Caco-2 (cell line): Measurements from ENCODE around the gene SRGAP2B. TPM values are rescaled to one million over a fixed set of nuclear protein-coding genes. Genes with fewer than 3 reads are reported as not detected.
"Not testable (repeated sequence)": the region's sequence is repeated elsewhere in the genome, so short reads cannot be mapped to it uniquely, and the experiment has no call there.

Experiments
- BruUV-seq: library from RNA; stranded (reverse); fragments of 400-500 nt; replicated peaks from 2 replicates; lab custom pipeline; 2021; lab: Mats Ljungman, UMichigan
- CTCF ChIA-PET: fragments of 300-600 bp; sonication (Branson Sonifier 250); formaldehyde crosslinking; loops from one replicate; lab custom pipeline; 2022; ENCODE audit warnings: antibody characterized with exemption; lab: Charles Lee
- POLR2A ChIA-PET: fragments of 300-600 bp; sonication (Branson Sonifier 250); formaldehyde crosslinking; loops from one replicate; lab custom pipeline; 2022; ENCODE audit warnings: antibody characterized with exemption; lab: Charles Lee
- DNase-seq, 2 experiments: peaks; one replicate each; pipeline versions ENCODE4 v3.0.0 to v3.0.0-alpha.2; 2020 to 2022
- H3K27me3 ChIP-seq: replicated peaks from 2 replicates; pipeline ENCODE4 v1.6.0; 2011; ENCODE audit warnings: low read length; ENCODE audit not compliant: control insufficient read depth, insufficient read depth
- H3K36me3 ChIP-seq: 2 replicates; pipeline ENCODE4 v1.5.1; 2011; ENCODE audit warnings: low read length; ENCODE audit not compliant: control insufficient read depth, insufficient read depth
- H3K4me1 ChIP-seq: fragments of 250-450 bp; sonication (Bioruptor Pico); 2 replicates; pipeline ENCODE4 v1.5.1; 2020; ENCODE audit warnings: mild to moderate bottlenecking
- H3K4me3 ChIP-seq: 2 replicates; pipeline ENCODE4 v1.5.1; 2011; ENCODE audit warnings: low read depth, mild to moderate bottlenecking, control low read depth, low read length
- H3K9me3 ChIP-seq: fragments of 250-450 bp; sonication (Bioruptor Pico); 2 replicates; pipeline ENCODE4 v1.5.1; 2020; ENCODE audit warnings: mild to moderate bottlenecking, moderate library complexity
- H3K27ac Mint-ChIP-seq: one replicate; pipeline ENCODE4 v1.8.0; 2022; ENCODE audit warnings: mixed read lengths; ENCODE audit not compliant: unreplicated experiment
- H3K27me3 Mint-ChIP-seq: one replicate; pipeline ENCODE4 v1.8.0; 2022; ENCODE audit warnings: mixed read lengths; ENCODE audit not compliant: insufficient read depth, unreplicated experiment
- H3K36me3 Mint-ChIP-seq: one replicate; pipeline ENCODE4 v1.8.0; 2022; ENCODE audit warnings: mild to moderate bottlenecking, mixed read lengths; ENCODE audit not compliant: insufficient read depth, unreplicated experiment
- H3K4me1 Mint-ChIP-seq: one replicate; pipeline ENCODE4 v1.8.0; 2022; ENCODE audit warnings: low read depth, mixed read lengths; ENCODE audit not compliant: unreplicated experiment
- H3K4me3 Mint-ChIP-seq: one replicate; pipeline ENCODE4 v1.8.0; 2022; ENCODE audit warnings: mild to moderate bottlenecking, moderate library complexity, mixed read lengths; ENCODE audit not compliant: unreplicated experiment
- H3K9me3 Mint-ChIP-seq: one replicate; pipeline ENCODE4 v1.8.0; 2022; ENCODE audit warnings: mixed read lengths; ENCODE audit not compliant: unreplicated experiment
- intact Hi-C: fragments of 100-400 bp; cut with micrococcal nuclease; formaldehyde crosslinking; loops from one replicate; pipeline ENCODE4 v1.10.0; 2022; ENCODE audit not compliant: unreplicated experiment
- total RNA-seq: library from RNA; stranded (reverse); gene quantifications from 2 replicates; pipeline ENCODE4 v1.2.3, GENCODE V29; 2022

The SRGAP2B gene
- total RNA-seq, 1 experiment from 2014 or later = 6.5 TPM

- H3K4me1 Mint-ChIP-seq, H3K4me1 ChIP-seq, BruUV-seq, H3K4me3 ChIP-seq, H3K9me3 ChIP-seq, H3K27me3 Mint-ChIP-seq, intact Hi-C loops, DNase-seq, H3K27ac Mint-ChIP-seq, H3K4me3 Mint-ChIP-seq, POLR2A ChIA-PET, H3K27me3 ChIP-seq, H3K9me3 Mint-ChIP-seq, H3K36me3 ChIP-seq, CTCF ChIA-PET, H3K36me3 Mint-ChIP-seq: not testable (repeated sequence)
Measured at GRCh38 chr1:144946525-144947480, 148.3 kb downstream of the SRGAP2B start.

- intact Hi-C loops, H3K9me3 Mint-ChIP-seq, H3K4me1 Mint-ChIP-seq, H3K27ac Mint-ChIP-seq, H3K27me3 Mint-ChIP-seq, H3K4me1 ChIP-seq, H3K36me3 ChIP-seq, H3K27me3 ChIP-seq, POLR2A ChIA-PET, BruUV-seq, H3K4me3 Mint-ChIP-seq, H3K36me3 Mint-ChIP-seq, H3K4me3 ChIP-seq, H3K9me3 ChIP-seq, DNase-seq, CTCF ChIA-PET: not testable (repeated sequence)
Measured at GRCh38 chr1:144941710-144942109, 153.4 kb downstream of the SRGAP2B start.

GRCh38 chr1:144940054-144940453 is 155.1 kb downstream of the SRGAP2B start:
- POLR2A ChIA-PET, BruUV-seq, H3K4me1 Mint-ChIP-seq, H3K27me3 ChIP-seq, intact Hi-C loops, H3K9me3 Mint-ChIP-seq, H3K4me3 ChIP-seq, DNase-seq, CTCF ChIA-PET, H3K36me3 Mint-ChIP-seq, H3K36me3 ChIP-seq, H3K4me1 ChIP-seq, H3K27ac Mint-ChIP-seq, H3K27me3 Mint-ChIP-seq, H3K9me3 ChIP-seq, H3K4me3 Mint-ChIP-seq: not testable (repeated sequence)

GRCh38 chr1:144938627-144939026 is 156.5 kb downstream of the SRGAP2B start:
- H3K27ac Mint-ChIP-seq, intact Hi-C loops, POLR2A ChIA-PET, H3K27me3 Mint-ChIP-seq, H3K27me3 ChIP-seq, DNase-seq, BruUV-seq, H3K9me3 ChIP-seq, H3K4me1 Mint-ChIP-seq, H3K4me3 Mint-ChIP-seq, H3K36me3 Mint-ChIP-seq, H3K9me3 Mint-ChIP-seq, H3K36me3 ChIP-seq, H3K4me3 ChIP-seq, CTCF ChIA-PET, H3K4me1 ChIP-seq: not testable (repeated sequence)

GRCh38 chr1:144936186-144936732 is 158.9 kb downstream of the SRGAP2B start:
- H3K4me3 Mint-ChIP-seq, BruUV-seq, CTCF ChIA-PET, H3K36me3 ChIP-seq, H3K36me3 Mint-ChIP-seq, H3K27ac Mint-ChIP-seq, H3K9me3 ChIP-seq, H3K4me3 ChIP-seq, H3K9me3 Mint-ChIP-seq, H3K27me3 Mint-ChIP-seq, H3K4me1 Mint-ChIP-seq, H3K4me1 ChIP-seq, intact Hi-C loops, DNase-seq, H3K27me3 ChIP-seq, POLR2A ChIA-PET: not testable (repeated sequence)

GRCh38 chr1:144935310-144935709 is 159.8 kb downstream of the SRGAP2B start:
- H3K36me3 ChIP-seq, H3K27ac Mint-ChIP-seq, H3K4me3 ChIP-seq, H3K27me3 ChIP-seq, H3K36me3 Mint-ChIP-seq, DNase-seq, POLR2A ChIA-PET, H3K4me1 Mint-ChIP-seq, H3K4me3 Mint-ChIP-seq, H3K9me3 Mint-ChIP-seq, intact Hi-C loops, H3K4me1 ChIP-seq, BruUV-seq, H3K9me3 ChIP-seq, H3K27me3 Mint-ChIP-seq, CTCF ChIA-PET: not testable (repeated sequence)

GRCh38 chr1:144933014-144933413 is 162.1 kb downstream of the SRGAP2B start:
- H3K4me1 Mint-ChIP-seq, H3K27me3 ChIP-seq, H3K27me3 Mint-ChIP-seq, BruUV-seq, H3K36me3 ChIP-seq, H3K9me3 Mint-ChIP-seq, DNase-seq, H3K9me3 ChIP-seq, H3K4me3 ChIP-seq, H3K4me1 ChIP-seq, H3K36me3 Mint-ChIP-seq, intact Hi-C loops, H3K27ac Mint-ChIP-seq, CTCF ChIA-PET, POLR2A ChIA-PET, H3K4me3 Mint-ChIP-seq: not testable (repeated sequence)
